GM21515 (cell line): Measurements from ENCODE around the gene CHGA.

Source experiments
- ATAC-seq: cut with Tn5 transposase; IDR thresholded peaks from one replicate; pipeline ENCODE4 v1.9.1; 2021; ENCODE audit not compliant: unreplicated experiment

The CHGA gene

DNA sequence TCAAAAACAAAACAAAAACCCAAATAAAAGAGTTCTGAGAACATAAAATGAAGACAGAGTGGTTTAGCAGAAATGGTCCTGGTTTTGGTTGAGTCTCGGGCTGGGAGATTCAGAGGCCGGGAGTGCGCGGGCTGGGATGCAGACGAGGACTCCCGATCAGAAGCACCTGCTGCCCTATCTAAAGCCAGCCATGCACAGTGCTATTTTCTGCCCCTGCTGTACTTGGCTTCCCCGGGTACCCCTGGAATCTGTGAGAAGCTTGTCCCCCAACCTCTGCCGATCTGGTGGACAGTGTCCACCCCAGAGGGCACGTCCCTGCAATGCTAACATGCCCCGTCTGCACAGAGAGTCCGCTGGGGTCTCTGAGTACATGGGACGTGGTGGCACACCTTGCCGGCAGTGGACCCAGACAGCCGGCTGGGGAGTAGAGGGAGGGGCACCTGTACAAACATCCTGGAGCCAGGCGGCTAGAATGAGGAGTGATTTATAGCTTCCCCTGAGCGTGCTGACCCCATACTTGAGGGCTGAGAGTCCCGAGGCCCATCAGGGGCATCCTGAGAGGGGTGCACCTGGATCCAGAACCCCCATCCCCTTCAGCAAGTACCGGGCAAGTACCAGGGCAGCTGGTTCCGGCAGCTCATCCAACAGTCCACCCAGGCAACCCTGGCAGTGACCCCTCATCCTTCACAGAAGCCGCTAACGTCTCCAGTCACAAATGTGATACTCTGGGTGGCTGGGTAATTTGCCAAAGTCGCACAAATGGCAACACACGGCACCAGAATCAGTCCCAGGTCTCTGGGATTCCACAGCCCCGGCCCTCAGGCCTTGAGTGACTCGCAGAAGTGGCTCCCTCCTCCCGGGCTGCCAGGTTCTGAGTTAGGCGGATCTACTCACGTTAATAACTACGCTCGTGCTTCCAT, 37.1 kb downstream of the CHGA start:
- no peak for ATAC-seq

DNA sequence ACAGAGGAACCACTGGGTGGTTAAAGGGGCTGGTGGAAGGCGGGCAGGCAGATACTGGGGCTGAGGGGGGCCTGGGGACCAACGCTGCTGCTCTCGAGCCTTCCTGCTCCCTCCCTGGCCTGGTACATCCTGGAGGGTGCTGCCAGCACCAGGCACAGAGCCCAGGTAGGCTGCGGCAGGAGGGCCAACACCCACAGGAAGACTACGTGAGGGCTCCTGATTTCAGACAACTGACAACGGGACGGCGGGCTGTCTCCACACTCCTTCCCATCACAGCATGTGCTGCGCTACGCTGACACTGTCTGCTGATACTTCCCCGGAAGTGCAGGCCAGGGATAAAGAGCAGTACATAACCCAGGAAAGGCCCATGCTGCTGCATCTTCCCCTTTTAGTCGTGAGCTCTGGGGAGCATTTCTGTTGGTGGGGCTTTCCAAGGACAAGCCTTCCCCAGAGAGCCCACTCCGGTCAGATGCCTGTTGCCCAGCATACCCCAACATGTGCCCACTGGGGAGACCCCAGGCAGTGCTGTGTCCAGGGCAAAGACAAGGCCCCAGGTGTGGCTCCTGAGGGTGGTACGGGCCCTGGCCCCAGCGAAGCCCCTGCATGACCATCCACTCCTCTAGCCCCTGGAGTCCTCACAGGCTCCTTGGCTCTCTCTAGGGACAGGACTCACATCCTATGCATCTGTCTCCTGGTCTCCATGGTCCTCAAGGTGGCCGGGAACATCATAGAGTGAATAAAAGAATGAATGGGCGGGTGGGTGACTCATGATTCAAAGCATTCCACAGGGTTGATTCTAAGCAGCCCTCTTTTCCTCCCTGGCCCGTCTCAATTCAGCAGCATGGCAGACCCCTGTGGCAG, 38.0 kb downstream of the CHGA start:
- no peak for ATAC-seq

DNA sequence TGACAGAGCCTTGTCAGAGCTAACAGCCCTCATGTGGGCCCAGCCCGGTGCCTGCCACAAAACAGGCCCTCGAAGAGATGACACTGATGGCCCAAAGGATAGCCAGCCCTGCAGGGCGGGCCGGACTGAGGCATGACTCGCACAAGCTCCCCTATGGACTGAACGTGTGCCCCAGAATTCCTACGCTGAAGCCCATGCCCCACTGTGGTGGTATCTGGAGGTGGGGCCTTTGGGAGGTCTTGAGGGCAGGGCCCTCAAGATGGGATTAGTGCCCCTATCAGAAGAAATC, 38.6 kb downstream of the CHGA start:
- no peak for ATAC-seq

DNA sequence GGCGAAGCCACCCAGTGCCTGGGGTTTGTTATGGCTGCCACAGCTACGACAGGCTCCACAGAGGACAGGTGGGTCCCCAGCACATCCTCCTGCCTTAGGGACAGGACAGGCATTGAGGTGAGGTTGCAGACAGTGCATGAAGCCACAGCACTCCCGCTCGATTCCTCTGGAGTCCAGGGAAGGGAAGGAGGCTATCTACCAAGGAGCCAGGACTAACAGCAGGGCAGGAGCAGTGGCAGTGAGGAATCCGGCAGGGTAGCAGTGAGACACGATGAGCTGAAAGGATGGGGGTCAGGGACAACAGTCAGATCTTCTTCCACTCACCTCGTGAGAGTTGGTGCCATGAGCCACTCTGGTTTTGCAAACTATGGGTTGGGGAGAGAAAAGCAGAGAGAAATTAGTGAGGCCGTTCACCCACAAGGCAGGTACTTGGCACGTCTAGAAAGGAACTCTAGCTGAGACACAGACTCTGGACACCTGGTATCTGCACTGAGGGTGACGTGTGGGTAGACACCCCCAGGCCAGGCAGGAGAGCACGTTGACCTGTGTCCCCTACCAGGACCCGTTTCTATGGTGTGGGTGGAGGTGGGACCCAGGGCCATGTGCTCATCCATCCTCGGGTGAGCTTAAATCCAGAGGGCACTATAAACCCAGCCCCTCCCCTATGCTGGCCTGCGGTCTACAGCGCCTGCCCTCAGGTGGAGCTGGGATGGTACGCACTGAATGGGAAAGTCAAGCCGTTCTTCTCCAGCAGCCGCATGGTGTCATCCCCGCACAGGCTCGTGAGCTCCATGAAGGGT, 39.3 kb downstream of the CHGA start:
- no peak for ATAC-seq

DNA sequence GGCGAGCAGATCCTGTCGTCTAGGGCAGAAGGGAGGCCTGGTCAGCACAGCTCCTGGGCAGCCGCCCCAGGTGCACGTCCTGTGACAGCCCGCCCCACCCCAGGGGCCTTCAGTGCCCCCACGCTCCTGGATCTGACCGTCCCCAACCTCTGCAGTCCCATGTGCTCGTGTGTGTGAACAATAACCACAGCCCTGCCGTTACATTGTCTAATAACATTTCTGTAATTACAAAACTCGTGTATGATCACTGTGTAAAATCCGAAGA, 39.8 kb downstream of the CHGA start:
- no peak for ATAC-seq

DNA sequence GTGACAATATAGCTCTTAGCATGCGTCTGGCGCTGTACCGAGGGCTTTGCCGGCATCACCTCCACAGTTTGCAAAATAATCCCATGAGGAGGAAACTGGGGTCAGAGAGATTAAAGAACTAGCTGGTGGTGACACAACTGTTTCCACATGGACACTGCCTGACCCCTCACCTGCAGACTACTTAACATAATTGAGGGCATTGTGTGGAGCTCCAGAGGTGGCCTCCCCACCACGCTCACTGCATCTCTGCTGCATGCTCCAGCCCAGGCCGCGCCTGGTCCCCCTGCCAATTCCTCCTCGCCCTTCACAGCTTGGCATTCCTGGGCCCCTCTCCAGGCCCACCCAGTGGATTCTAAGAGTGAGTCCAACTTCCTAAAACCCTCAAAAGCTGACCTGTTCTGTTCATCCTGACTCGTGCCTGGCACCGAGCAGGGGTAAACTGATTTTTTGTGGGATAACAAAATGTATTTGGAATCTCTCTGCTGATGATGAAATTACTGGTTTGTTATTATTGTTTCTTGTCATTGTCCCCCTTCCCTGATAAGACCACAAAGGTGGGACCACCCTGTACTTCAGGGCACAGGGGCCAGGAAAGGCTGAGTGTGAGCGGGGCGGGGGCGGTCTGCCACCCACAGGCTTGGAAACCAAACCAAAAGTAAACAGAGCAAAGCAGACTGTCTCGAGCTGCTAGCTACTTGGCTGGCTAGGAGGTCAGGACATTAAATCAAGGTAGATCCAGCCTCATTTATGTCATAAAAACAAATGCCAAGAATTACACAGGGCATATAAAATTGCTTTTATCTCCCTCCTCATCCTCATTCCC, 40.6 kb downstream of the CHGA start:
- no peak for ATAC-seq

DNA sequence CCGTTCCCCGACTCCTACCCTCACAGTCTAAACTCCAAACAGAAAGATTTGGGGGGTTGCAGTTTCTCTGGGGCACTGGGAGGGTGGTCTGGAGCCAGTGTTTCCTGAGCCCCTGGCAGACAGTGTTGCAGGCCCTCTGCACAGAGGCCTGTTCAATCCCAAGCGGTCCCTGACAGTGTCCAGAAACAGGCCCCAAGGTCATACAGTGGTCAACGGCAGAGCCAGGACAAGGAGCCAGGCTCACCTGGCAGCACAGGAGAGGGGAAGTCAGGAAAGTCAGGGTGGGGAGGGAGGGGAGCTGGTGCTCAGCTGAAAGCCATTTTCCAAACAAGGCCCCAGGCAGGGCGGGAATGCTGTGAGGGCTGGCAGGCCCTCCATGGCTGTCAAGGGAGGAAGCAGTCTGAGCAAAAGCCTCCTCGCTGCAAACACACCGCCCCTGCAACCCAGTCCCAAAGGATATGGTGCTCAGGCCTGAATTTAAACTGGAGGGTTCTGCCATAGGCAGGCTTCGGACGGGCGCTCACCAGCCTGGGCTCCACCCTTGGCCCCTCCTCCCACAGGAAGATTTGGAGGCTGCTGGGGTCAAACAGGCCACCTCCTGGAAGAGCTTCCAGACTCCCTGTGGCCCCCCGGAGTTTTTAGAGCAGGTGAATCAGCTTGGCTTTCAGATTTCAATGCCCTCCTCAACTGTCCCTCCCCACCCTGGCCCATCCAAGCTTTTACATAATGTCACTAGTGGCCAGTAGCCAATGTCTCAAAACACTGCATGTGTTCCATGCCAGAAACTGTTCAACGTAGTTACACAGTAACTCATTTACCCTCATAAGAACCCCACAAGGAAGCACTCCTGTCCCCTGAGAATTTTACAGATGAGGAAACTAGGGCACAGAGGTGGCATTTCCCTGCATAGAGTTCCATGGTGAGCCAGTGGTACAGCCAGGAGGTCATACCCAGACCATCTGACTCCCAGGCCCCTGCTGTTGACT, 41.5 kb downstream of the CHGA start:
- ATAC-seq = no peak

DNA sequence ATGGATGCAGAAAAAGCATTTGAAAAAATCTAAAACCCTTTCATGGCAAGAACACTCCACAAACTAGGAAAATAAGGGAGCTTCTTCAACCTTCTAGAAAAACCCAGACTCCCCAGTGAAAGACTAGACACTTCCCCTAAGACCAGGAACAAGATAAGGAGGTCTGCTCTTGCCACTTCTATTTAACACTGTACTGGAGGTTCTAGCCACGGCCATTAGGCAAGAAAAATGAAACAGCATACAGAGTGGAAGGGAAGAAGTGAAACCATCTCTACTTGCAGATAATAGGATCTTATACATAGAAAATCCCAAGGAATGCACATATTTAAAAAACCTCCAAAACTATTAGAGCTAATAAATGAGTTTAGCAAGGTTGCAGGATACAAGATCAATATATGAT, 42.3 kb downstream of the CHGA start:
- no peak for ATAC-seq

DNA sequence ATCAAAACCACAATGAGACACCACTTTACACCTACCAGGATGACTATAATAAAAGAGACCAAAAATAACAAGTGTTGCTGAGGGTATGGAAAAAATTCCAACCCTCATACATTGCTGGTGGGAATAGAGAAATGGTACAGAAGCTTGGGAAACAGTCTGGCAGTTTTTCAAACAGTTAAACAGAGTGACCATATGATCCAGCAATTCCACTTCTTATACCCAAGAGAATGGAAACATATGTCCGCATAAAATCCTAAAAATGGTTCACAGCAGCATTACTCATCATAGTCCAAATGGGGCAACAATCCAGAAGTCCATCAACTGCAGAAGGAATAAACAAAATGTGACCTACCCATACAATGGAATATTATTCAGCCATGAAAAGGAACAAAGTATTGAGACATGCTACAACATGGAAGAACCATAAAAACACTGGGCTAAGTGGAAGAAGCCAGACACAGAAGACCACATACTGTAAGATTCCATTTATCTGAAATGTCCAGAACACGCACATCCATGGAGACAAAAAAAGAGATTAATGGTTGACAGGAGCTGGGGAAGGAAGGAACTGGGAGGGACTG, 44.5 kb downstream of the CHGA start:
- no peak for ATAC-seq

DNA sequence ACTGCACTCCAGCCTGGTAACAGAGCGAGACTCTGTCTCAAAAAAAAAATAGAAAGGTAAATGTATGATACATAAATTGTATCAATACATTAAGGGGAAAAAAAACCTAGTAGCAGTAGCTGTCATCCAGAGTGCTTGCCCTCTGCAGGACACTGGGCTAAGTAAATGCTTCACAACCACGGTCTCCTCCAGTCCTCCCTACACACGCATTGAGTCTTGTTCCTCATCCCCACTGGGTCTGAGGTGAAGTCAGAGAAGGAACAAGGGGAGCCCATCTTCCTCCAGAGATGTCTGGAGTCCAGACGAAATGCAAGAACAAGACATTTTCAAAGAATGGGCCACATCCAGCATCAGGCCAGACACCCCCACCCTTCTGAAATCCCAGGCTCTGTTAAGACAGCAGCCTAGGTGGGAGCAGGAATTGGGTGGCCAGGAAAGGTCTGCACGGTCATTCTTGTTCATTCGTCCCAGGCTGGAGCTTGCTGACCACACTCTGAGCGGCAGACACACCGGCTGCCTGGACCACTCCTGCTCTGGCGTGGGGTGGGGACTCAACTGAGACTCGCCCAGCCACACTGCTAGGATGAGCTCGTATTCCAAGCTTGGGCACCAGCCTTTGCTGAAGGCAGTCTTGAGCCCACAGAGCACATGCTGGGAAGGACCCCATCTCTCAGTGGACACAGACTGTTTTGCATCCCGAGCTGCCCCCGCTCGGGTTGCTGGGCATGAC, 45.5 kb downstream of the CHGA start:
- no peak for ATAC-seq

DNA sequence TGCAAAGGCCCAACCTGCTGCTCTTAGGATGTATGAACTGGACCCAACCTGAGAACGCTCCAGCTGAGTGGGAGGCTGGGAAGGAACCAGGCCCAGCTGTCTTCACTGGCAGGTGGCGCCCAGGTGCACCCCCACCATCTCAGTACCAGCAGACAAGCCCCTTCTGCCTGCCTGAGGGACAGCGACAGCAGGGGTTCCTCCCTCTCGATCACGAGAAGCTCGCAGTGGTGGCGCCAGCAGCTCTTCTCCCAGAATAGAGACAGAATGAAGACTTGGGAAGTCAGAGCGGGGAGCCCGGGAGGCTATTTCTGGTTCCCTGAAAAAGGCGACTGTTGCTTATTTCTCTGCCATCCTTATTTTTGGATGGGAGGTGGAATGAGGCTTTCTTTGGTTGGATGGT, 46.5 kb downstream of the CHGA start:
- ATAC-seq = no peak

DNA sequence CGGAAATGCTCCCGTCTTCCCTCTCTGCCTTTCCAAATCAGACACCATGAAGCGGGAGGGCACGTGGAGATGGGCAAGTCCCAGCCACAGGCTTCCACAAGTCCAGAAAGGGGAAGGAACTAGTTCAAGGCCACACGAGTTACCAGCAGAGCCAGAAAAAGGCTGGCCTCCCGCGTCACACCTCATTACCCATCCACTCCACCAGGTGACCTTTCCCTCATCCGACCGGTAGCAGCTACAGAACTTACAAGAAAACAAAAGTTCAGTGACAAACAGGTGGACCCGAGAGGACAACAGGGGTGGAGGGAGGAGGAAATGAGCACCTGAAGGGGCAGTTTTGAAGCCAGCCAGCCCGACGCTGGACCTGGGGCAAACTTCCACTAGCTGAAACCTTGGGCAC, 46.9 kb downstream of the CHGA start:
- no peak for ATAC-seq

DNA sequence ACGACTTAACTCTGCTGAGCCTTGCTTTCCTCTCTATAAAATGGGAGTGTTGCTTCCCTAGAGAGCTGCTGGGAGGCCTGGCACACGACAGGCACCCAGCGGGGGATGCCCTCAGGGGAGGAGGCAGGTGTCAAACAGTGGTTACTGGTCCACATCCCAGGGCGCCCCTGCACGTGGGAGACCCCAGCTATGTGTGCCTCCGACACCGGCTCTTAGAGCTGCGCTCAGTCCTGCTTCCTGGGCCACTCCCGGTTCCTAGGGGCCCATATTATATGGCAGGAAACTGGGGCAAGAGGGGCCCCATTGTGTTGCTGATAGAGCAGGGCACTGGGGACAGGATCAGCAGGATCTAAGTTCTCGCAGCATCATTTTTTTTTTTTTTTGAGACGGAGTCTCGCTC, 47.3 kb downstream of the CHGA start:
- no peak for ATAC-seq

DNA sequence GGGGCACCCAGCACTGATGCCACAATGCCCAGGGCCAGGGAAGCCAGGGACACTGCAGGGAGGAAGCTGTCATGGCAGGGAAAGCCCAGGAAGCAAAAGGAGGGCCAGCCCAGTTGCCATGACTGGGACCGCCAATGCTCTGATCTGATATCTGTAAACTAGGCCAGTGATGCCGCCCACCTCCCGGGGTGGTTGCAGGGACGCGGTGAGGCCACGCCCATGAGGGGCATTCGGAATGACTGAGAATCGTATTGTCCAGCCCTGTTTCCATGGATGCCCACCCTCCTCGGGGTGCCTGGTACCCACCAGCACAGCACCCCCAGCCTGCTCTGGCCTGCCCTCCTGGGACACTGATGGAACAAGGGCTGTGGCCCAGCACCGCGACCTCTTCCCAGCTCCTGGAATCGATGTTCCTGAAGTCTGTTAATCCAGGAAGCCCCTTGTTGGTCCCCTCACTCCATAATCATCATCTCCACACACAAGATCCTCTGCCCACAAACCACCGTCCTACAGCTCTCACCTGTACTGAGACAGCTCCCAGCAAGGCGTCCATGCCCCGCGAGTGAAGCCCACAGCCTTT, 48.7 kb downstream of the CHGA start:
- no peak for ATAC-seq

DNA sequence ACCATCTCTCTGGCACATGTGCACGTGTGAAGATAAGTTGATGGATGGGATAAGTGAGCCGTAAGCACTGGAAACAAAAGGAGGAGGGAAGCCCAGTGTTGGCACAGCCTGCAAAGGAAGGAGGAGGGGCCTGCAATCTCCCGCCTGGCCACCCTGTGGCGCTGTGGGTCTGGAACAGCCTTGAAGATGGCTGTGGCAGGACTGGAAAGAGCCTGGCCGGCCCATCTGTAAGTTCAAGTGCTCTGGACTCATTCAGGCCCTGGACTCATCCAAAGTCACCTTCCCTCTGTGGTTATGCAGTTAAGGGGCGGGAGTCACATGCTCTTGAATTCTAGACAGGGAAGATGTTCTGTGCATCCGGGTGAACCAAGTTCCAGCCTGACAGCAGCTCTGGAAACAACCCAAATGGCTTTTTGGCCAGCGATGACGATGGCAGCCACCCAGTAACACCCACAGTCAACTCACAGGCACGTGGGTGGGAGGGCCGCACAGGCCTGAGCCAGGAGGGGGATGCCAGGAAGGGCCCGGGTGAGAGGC, 50.4 kb downstream of the CHGA start:
- ATAC-seq = no peak

DNA sequence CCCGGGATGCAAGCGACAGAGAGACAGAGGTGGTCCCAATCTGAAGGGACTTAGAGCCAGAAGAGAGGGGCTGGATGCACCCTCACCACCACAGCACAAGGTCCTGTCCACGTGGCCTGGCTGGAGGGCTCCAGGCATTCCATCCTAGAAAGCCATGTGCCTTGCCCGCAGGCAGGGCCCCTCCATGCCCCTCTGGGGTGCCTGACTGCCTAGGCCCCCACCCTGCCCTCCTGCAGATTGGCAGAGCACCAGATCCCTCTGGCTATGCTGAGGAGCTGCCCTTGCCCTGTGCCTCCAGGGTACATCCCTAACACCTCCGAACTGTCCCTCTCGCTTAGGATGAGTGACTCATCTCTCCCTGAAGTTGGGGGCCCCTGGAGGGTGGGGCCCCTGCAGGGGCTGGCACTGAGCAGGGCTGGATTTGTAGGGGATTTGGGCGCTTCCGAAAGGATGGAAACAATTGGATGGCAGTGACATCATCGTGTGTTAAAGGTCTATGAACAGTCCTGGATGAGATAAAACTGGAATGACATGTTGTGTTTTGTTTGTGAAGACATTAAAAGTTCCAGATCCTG, 50.9 kb downstream of the CHGA start:
- ATAC-seq = no peak

DNA sequence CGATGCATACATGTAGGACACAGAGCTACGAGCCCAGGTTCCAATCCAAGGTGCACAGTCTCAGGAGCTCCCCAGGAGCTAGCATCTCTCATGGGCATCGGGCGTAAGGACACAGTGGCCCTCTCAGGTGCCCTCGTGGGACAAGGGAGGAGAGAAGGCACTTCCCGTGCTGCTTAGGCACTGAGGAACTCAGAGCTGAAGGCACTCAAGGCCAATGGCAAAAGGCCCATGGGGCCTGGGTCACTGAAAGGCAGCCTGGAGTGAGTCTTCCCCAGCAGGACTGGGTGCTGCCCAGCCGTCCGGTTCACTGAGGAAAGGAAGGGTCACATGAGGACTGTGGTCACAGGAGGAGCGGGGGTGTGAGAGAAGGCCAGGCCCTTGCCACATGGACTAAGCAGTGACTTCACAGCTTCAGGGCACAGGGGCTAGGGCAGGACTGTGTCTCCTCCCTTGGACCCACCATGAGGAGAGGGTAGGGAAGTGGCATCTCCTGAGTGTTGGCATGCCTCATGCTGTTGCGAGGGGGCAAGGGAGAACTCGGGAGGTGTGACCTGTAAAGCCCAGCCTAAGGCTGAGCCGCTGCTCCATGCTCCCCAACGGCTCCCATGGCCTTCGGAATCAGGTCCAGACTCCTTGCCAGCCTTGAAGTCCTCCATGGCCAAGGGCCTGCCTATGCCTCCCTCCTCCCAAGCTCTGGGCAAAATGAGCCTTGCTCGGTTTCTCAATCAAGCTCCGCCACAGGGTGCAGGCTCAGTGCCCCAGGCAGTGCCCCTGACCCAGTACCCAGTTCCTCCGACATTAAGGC, 51.8 kb downstream of the CHGA start:
- ATAC-seq = no peak
